HG02763 (cell line): ENCODE data around the gene ACTR5.
A peak's percentile ranks its signal among the peaks of the same experiment; 100 is the strongest.

Source experiments
- ATAC-seq: cut with Tn5 transposase; IDR thresholded peaks from one replicate; pipeline ENCODE4 v1.9.1; 2021; ENCODE audit warnings: mild to moderate bottlenecking, moderate library complexity; ENCODE audit not compliant: unreplicated experiment

ACTR5 gene

DNA sequence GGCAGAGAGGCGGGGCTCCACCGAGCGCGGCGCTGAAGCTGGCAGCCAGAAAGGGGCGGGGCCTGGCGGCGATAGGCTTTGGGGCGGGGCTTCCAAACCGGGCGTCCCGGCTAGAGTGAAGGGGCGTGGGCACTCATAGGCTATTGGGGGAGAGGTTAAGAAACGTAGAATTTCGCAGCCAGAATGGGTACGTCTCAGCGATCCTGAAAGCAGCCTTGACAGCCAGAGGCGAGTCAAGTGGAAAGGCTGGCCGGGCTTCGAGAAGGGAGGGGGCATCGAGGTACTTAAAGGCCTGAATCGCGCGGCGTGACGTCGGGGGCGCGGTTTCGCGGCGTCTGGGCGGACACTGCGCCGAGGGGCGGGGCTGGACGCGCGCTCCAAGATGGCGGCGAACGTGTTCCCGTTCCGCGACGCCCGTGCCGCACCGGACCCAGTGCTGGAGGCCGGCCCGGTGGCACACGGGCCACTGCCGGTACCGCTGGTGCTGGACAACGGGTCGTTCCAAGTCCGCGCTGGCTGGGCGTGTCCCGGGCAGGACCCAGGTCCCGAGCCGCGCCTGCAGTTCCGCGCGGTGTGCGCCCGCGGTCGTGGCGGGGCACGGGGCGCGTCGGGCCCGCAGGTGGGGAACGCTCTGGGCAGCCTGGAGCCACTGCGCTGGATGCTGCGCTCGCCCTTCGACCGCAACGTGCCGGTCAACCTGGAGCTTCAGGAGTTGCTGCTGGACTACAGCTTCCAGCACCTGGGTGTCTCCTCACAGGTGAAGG is at the start of gene ACTR5:
ACTR5 (plus strand) TSS at position 364 of the 764 bp plus-strand sequence; CDS start at position 383, 19 bp downstream.
- ATAC-seq = peak; percentile 88

GRCh38 chr20:38698541-38698940 is 49.7 kb upstream of the ACTR5 start:
- ATAC-seq = no peak

DNA sequence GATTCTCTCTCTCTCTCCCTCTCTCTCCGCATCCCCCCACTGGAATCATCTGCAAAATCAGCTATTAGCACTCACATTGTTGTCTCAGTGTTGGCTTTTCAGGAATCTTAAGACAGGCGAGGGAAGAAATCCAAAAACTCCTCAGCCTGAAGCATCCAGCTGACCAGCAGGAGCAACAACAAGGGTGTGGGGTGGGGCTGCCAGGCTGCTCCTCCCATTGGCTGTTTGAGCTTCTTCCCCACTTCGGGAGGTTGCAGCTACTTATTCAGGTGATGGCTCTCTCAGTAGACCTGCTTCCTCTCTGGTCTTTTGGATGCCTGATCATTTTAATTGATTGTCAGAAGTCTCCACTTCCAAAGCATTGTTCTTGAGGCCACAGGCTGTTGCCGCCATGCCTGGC is 48.1 kb upstream of the ACTR5 start:
- ATAC-seq = no peak

DNA sequence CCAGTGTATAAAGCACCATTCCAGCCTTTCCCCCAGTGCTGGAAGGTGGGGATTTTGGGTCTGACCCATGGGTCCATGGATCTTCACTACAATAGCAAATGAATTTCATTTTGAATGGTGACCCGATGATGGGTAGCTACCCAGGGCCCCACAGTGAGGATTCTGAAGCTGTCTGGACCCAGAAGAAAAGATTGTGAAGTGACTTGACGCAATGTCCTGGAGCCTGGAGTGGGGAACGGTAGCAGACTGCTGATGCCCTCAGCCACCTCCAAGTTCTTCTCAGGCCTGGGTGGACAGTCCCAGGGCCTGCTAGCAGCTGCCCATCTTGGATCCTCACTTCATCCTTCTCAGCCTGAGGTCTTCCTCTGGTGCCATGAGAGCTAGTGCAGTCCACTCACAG is 47.3 kb upstream of the ACTR5 start:
- no peak for ATAC-seq

GRCh38 chr20:38703526-38703925 is 44.7 kb upstream of the ACTR5 start:
- ATAC-seq = no peak

DNA sequence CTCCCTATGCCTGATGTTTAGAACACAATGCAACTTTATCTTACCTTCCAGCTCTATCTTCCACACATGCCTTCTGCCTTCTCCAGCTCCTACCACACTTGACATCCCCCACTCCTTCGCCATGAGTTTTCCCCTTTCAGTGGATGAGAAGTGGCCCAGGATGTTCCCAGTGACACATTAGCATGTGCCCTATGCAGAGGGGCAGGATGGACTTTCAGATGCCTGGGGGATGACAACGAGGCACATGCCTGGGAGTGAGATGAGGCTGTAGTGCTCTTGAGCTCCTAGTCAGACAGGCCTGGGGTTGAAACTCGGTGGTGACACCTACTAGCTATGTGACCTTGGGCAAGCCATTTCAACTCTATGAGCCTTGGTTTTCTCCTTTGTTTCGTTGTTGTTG is 44.1 kb upstream of the ACTR5 start:
- ATAC-seq = no peak

DNA sequence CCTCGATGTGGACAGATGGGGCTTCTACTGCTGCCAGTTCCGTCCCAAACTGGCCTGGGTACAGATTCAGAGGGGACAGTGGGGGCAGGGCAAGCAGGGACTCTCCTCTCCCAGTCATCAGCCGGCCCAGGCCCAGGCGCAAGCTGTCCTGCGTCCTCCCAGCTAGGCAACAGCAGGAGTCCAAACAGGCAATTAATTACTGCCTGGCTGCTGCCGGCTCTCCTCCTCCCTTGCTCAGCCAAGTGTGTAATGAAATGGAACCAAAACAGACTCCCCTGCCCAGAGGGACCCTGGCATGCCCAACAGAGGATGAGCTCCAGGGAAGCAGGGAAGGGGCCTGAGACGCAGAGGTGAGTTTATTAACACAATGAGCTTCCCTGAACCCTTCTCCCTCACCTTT is 41.8 kb upstream of the ACTR5 start:
- ATAC-seq = no peak

DNA sequence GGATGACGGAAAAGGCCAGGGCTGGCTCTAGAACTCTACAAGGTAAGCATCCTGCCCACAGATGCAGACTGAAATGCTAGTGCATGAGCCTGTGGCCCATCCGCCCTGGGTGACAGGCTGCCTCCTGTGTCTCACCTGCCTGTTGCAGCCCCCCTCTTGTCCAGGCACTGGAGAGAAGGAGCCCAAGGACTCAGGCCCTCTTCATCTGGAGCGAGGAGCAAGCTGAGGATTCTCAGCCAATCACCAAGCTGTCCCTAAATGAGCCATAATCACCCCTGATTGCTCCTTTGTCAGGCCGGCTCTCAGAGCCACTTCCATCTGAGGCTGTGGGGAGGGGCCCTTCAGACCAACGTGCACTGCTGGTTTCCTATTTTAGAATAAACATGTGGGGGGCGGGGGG is 34.0 kb upstream of the ACTR5 start:
- ATAC-seq = no peak

GRCh38 chr20:38715646-38716045 is 32.6 kb upstream of the ACTR5 start:
- ATAC-seq = no peak

GRCh38 chr20:38722683-38723016 is 25.6 kb upstream of the ACTR5 start:
- no peak for ATAC-seq

DNA sequence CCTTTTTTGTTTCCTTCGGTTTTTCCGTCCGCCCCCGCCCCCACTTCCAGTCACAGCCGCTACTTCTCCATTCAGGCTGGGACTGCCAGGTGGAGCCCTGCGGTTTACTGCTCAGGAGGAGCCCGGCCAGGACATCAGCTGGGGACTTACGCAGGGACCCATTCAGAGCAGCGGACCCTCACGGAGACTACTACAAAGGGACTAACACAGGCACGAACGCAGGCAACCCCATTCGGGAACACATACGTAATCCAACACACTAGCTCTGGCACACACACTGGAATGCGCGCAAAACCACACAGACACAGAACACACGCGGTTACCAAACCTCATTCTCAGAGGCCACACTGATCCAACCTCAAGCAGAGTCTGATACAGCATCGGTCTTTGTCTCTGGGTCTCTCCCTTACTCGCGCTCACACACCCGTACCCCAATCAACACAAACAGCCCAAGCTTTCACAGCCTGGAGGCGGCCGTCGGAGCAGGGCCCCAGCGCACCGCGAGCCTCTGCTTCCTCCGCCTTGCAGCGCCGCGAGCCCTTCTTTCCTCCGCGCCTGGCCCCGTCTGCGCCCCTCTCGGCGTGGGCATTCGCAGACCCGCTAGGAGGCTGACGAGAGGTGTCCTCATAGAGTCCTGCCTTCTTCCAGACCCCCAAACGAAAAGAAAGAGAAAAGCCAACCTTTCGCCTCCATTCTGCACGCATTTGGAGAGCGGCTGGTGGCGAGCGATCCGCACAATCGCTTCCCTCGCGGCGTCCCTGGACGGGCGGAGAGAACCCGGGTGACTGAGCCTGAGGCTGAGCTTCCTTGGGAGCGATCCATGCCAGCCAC is 25.0 kb upstream of the ACTR5 start:
- ATAC-seq = no peak

- ATAC-seq = no peak
Observed at GRCh38 chr20:38723848-38724625, 24.2 kb upstream of the ACTR5 start, which contains the start of gene SLC32A1. SLC32A1 (plus strand) TSS chr20:38724486; CDS start chr20:38724725, 239 bp downstream.

- ATAC-seq = no peak
Observed at GRCh38 chr20:38724626-38725147, 23.6 kb upstream of the ACTR5 start.

DNA sequence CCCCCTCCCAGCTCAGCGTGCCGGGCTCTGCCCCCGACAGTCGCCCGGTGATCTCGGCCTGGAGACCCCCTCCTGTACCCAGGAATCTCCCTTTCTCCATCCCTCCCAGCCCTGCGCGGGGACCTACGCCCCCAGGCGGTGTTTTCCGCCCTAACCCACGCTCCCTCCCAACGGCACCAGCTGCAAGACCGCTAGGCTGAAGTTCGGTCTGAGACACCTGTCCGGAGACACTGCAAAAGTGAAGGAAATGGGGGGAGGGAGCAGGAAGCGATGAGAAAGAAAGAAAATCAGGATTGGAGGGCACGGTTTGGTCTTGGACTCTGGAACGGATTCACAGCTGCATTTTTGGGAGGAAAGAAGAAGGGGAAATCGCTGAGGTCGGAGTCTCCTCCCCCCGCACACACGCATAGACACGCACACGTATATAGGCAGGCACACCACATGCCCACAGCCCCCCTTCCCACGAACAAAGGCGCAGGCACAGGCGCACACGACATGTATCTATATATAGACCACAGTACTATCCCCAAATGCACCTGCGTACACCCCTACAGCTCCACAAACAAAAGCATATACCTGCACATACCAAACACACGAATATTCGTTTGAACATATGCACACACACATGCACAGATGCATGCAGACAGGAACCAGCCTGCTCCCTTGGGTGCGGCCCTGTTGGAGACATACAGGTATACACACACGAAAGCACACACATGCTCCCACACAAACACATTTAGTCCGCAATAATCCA is 22.9 kb upstream of the ACTR5 start:
- no peak for ATAC-seq

DNA sequence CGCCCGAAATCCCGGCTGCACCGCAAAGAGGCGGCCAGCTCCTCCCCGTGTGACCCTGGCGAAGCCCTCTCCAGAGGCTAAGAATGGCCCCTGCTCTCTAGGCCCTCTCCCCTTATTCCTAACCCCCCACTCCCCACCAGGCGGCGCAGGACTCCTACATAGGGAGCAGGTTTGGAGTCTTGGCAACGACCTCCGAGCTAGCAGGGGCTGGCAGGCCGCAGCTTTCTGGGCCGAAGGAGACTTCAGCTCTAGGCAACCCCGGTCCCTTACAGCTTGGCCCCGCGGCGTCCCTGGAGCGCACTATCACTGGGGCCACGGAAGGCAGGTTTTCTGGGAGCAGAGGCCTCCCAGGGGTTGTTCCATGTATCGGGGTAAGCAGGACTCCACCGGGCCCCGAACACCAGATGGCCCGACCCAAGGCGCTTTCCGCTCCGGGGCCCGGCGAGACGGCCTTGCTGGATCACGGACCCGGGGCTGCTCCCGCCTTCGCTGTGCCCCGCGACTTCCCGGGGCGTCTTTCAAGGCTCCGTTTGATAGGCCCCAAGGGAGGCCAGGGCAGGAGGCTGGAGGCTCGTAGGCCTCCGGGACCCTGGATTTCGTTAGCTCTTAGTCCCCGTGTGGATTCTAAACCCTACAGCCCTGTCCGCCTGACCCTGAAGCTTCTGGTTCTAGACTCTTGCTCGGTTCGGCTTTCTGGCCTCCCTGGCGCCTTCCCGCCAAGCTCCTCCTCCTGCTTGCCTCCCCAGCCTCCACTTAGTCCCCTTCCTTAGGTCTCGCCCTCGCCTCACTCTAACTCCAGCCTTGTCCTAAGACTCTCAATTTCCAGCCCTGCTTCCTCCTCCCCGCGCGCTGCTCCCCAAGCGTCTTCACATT is 22.1 kb upstream of the ACTR5 start:
- ATAC-seq = no peak

DNA sequence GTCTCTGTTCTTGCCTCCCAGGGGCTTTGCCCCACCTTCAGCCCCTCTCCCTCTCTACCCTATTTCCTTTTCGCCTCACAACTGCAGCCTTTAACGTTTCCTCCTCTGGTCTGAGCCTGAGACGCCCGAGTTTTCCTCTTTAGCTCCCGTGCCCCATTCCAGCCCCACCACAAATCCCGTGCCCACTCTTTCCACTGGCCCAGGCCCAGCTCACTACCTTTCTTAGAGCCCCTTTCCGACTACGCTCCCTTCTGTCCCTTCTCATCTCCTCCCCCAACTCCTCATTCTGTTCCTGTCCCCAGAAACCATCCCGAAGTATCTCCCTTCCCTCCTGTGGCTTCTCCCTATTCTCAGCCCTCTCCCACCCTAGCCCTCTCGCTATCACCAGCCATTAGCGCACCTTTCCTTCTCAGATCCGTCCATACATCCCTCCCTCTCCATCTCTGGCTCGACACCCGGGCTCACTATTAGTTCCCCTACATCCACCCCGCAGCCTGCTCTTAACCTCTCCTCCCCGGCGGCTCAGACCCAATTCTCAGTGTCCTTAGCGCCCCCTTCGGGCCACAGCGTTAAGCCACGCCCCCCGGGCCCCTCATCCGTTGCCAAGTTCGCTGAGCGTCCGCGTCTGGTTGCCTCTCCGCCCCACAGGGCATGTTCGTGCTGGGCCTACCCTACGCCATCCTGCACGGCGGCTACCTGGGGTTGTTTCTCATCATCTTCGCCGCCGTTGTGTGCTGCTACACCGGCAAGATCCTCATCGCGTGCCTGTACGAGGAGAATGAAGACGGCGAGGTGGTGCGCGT is 21.3 kb upstream of the ACTR5 start:
- ATAC-seq = no peak

- ATAC-seq = no peak
Observed at GRCh38 chr20:38727607-38728190, 20.6 kb upstream of the ACTR5 start.

- ATAC-seq = no peak
Observed at GRCh38 chr20:38728191-38728781, 20.0 kb upstream of the ACTR5 start.
